ENCODE data around the gene CAMSAP1.

DNA sequence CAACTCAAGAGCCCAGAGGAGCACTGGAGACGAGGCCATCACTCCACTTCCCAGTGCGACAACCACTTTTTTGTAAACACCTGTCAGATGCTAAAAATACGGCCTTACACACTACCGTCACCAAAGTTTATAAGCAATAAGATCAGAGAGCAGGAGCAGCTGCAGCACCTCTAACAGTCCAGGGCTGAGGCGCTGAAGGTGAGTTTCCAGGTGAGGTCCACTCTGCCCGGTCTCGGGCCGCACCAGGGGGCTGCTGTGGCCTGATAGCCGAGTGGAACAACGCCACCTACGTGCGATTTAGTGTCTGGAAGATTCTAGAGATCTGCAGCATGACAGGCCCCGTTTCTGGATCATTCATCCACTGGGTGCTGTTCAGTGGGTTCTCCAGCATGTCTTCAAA lies 25.8 kb upstream of the CAMSAP1 start:
- TF ChIP-seq, protein P1, sequence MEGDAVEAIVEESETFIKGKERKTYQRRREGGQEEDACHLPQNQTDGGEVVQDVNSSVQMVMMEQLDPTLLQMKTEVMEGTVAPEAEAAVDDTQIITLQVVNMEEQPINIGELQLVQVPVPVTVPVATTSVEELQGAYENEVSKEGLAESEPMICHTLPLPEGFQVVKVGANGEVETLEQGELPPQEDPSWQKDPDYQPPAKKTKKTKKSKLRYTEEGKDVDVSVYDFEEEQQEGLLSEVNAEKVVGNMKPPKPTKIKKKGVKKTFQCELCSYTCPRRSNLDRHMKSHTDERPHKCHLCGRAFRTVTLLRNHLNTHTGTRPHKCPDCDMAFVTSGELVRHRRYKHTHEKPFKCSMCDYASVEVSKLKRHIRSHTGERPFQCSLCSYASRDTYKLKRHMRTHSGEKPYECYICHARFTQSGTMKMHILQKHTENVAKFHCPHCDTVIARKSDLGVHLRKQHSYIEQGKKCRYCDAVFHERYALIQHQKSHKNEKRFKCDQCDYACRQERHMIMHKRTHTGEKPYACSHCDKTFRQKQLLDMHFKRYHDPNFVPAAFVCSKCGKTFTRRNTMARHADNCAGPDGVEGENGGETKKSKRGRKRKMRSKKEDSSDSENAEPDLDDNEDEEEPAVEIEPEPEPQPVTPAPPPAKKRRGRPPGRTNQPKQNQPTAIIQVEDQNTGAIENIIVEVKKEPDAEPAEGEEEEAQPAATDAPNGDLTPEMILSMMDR (IDR thresholded peaks at IDR 0.05 in 2 of 3, conservative IDR thresholded peaks at IDR 0.05 in 1 of 3; ENCODE audit: insufficient read depth in 2 of 3, low read depth in 1 of 3, low read length in 3 of 3), result 0 out of 6 replicates have a peak, but pooled peaks of 1 of the 3 experiments have one; percentile 1
- no peak for TF ChIP-seq ZNF239 (CRISPR knock-in tag; IDR thresholded peaks at IDR 0.05)
- TF ChIP-seq, protein P2, sequence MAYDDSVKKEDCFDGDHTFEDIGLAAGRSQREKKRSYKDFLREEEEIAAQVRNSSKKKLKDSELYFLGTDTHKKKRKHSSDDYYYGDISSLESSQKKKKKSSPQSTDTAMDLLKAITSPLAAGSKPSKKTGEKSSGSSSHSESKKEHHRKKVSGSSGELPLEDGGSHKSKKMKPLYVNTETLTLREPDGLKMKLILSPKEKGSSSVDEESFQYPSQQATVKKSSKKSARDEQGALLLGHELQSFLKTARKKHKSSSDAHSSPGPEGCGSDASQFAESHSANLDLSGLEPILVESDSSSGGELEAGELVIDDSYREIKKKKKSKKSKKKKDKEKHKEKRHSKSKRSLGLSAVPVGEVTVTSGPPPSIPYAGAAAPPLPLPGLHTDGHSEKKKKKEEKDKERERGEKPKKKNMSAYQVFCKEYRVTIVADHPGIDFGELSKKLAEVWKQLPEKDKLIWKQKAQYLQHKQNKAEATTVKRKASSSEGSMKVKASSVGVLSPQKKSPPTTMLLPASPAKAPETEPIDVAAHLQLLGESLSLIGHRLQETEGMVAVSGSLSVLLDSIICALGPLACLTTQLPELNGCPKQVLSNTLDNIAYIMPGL (CRISPR knock-in tag; IDR thresholded peaks at IDR 0.05), result no peak
- no peak for TF ChIP-seq SP2 (IDR thresholded peaks at IDR 0.05; ENCODE audit: extremely low read depth, low read depth, low read length, poor library complexity, severe bottlenecking)
- TF ChIP-seq, protein P3, sequence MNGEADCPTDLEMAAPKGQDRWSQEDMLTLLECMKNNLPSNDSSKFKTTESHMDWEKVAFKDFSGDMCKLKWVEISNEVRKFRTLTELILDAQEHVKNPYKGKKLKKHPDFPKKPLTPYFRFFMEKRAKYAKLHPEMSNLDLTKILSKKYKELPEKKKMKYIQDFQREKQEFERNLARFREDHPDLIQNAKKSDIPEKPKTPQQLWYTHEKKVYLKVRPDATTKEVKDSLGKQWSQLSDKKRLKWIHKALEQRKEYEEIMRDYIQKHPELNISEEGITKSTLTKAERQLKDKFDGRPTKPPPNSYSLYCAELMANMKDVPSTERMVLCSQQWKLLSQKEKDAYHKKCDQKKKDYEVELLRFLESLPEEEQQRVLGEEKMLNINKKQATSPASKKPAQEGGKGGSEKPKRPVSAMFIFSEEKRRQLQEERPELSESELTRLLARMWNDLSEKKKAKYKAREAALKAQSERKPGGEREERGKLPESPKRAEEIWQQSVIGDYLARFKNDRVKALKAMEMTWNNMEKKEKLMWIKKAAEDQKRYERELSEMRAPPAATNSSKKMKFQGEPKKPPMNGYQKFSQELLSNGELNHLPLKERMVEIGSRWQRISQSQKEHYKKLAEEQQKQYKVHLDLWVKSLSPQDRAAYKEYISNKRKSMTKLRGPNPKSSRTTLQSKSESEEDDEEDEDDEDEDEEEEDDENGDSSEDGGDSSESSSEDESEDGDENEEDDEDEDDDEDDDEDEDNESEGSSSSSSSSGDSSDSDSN (IDR thresholded peaks at IDR 0.05; ENCODE audit: borderline replicate concordance in 1 of 2, low read depth in 2 of 2, low read length in 2 of 2), result no peak
- no peak for TF ChIP-seq CBX5 (IDR thresholded peaks at IDR 0.05; ENCODE audit: borderline replicate concordance, low read depth)
- TF ChIP-seq ZBTB1 (CRISPR knock-in tag; IDR thresholded peaks at IDR 0.05; ENCODE audit: borderline replicate concordance, low read depth), result no peak
- TF ChIP-seq, protein P4, sequence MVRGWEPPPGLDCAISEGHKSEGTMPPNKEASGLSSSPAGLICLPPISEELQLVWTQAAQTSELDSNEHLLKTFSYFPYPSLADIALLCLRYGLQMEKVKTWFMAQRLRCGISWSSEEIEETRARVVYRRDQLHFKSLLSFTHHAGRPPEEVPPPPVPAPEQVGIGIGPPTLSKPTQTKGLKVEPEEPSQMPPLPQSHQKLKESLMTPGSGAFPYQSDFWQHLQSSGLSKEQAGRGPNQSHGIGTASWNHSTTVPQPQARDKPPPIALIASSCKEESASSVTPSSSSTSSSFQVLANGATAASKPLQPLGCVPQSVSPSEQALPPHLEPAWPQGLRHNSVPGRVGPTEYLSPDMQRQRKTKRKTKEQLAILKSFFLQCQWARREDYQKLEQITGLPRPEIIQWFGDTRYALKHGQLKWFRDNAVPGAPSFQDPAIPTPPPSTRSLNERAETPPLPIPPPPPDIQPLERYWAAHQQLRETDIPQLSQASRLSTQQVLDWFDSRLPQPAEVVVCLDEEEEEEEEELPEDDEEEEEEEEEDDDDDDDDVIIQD (CRISPR knock-in tag; IDR thresholded peaks at IDR 0.05), result no peak
- no peak for TF ChIP-seq ZNF644 (tag; IDR thresholded peaks at IDR 0.05; ENCODE audit: low read depth)
- no peak for TF ChIP-seq CREM (IDR thresholded peaks at IDR 0.05; ENCODE audit: low read depth)
- TF ChIP-seq POLR2A (conservative IDR thresholded peaks at IDR 0.05), result no peak
- no peak for TF ChIP-seq BDP1 (IDR thresholded peaks at IDR 0.05; ENCODE audit: insufficient read depth, insufficient read length)
- TF ChIP-seq, protein P5, sequence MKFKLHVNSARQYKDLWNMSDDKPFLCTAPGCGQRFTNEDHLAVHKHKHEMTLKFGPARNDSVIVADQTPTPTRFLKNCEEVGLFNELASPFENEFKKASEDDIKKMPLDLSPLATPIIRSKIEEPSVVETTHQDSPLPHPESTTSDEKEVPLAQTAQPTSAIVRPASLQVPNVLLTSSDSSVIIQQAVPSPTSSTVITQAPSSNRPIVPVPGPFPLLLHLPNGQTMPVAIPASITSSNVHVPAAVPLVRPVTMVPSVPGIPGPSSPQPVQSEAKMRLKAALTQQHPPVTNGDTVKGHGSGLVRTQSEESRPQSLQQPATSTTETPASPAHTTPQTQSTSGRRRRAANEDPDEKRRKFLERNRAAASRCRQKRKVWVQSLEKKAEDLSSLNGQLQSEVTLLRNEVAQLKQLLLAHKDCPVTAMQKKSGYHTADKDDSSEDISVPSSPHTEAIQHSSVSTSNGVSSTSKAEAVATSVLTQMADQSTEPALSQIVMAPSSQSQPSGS (CRISPR knock-in tag; IDR thresholded peaks at IDR 0.05), result no peak
